ENCODE results near the gene SNW1. TPM values are rescaled to one million over a fixed set of nuclear protein-coding genes. Genes with fewer than 3 reads are reported as not detected.
"Not testable (repeated sequence)": the region's sequence is repeated elsewhere in the genome, so short reads cannot be mapped to it uniquely, and the experiment has no call there.

Gene SNW1
- total RNA-seq, 2 donors from 2014 or later: 45.6 to 46.3 TPM

- 78% methylated on average over 6 of the region's 6 CpGs for WGBS
- Histone ChIP-seq H3K9me3 (no peaks in the 10 kb centered on the region), H3K27me3 (replicated peaks; ENCODE audit: insufficient read depth) (no peaks in the 10 kb centered on the region), H3K4me3 (no peak overlapping the region), H3K27ac (no peak overlapping the region), H3K4me1 (replicated peaks) (no peaks in the 10 kb centered on the region), H3K36me3 (no peaks in the 10 kb centered on the region)
- DNase-seq (ENCODE audit: low spot score): no peak
- no peak for TF ChIP-seq CTCF (IDR thresholded peaks at IDR 0.05)
- no peak for TF ChIP-seq POLR2A (IDR thresholded peaks at IDR 0.05)
- no peak for TF ChIP-seq POLR2AphosphoS5 (IDR thresholded peaks at IDR 0.05)
- intact Hi-C loops (cut with DNase I): no loop called here
Measured at GRCh38 chr14:77790566-77791224, 29.7 kb upstream of the SNW1 start.

- intact Hi-C loops (cut with DNase I): no loop called here
- H3K9me3 ChIP-seq: no peaks in the 10 kb centered on the region
- H3K4me1 ChIP-seq (replicated peaks): no peaks in the 10 kb centered on the region
- no peaks in the 10 kb centered on the region for H3K36me3 ChIP-seq
- no peak for TF ChIP-seq POLR2A (IDR thresholded peaks at IDR 0.05)
- no peak for TF ChIP-seq CTCF (IDR thresholded peaks at IDR 0.05)
- TF ChIP-seq POLR2AphosphoS5 (IDR thresholded peaks at IDR 0.05): no peak
- H3K27ac ChIP-seq: no peak overlapping the region
- H3K27me3 ChIP-seq (replicated peaks; ENCODE audit: insufficient read depth): no peaks in the 10 kb centered on the region
- no peak for DNase-seq (ENCODE audit: low spot score)
- H3K4me3 ChIP-seq: no peak overlapping the region
- 19% methylated on average over 4 of the region's 4 CpGs for WGBS
Measured at GRCh38 chr14:77786148-77786547, 25.2 kb upstream of the SNW1 start.

DNA sequence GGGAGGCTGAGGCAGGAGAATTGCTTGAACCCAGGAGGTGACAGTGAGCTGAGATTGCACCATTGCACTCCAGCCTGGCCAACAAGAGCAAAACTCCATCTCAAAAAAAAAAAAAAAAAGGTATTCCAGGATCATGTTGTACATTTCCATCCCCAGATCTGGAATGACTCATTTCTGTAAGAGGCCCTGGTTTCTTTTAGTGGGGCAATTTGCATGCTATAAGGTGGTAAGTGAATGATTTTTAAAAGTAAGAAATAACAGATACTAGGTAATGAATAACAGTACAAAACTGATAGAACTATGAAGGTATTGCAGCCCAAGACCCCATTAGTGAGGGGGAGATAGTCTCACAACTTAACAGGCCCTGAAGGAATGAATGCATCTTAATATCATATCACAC lies 21.2 kb upstream of the SNW1 start:
- no peak overlapping the region for H3K4me3 ChIP-seq
- no peaks in the 10 kb centered on the region for H3K27me3 ChIP-seq (replicated peaks; ENCODE audit: insufficient read depth)
- TF ChIP-seq POLR2AphosphoS5 (IDR thresholded peaks at IDR 0.05) (no peak), POLR2A (IDR thresholded peaks at IDR 0.05) (no peak), CTCF (IDR thresholded peaks at IDR 0.05) (no peak)
- H3K27ac ChIP-seq: no peak overlapping the region
- H3K36me3 ChIP-seq: no peaks in the 10 kb centered on the region
- H3K4me1 ChIP-seq (replicated peaks): no peaks in the 10 kb centered on the region
- H3K9me3 ChIP-seq: no peaks in the 10 kb centered on the region
- intact Hi-C loops (cut with DNase I): no loop called here
- DNase-seq (ENCODE audit: low spot score): no peak

DNA sequence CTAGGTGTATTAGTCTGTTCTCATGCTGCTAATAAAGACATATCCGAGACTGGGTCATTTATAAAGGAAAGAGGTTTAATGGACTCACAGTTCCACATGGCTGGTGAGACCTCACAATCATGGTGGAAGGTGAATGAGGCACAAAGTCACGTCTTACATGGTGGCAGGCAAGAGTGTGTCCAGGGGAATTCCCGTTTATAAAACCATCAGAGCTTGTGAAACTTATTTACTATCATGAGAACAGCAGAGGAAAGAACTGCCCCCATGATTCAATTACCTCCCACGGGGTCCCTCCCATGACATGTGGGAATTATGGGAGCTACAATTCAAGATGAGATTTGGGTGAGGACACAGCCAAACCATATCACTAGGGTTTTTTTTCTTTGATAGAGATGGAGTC lies 13.0 kb upstream of the SNW1 start:
- H3K4me3 ChIP-seq; DNase-seq (ENCODE audit: low spot score); H3K36me3 ChIP-seq; H3K27me3 ChIP-seq (replicated peaks; ENCODE audit: insufficient read depth); H3K4me1 ChIP-seq (replicated peaks); H3K9me3 ChIP-seq; intact Hi-C loops (cut with DNase I); H3K27ac ChIP-seq: not testable (repeated sequence)
- 76% methylated on average over 4 of the region's 4 CpGs for WGBS

DNA sequence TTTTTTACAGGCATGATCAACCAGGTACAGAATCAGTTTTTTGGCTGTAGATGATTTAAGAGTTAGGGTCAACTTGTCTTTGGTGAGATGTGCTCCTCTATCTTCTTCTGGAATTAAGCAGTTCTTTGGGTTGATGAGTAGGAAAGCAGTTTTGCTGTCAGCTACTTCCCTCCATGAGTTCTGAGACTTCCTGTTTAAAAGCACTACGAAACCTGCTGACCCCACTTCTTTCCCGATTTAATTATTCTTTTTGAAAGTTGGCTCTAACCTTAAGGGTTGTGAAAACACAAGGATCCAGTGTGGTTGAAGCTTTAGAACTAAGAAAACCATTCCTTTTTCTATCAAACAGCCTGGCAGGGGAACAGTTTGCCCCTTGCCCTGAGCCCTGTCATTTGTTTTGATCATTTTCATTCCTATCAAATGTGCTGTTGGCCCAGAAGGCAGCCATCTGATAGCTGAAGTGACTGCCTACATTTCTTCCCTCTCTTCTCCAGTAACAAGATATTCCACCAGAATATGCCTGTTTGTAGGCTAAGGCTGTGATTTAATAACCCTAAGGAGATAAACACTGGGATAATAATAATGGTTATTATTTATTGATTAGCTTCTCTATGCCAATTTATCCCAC lies 7.6 kb upstream of the SNW1 start:
- H3K27me3 ChIP-seq (replicated peaks; ENCODE audit: insufficient read depth); H3K36me3 ChIP-seq; intact Hi-C loops (cut with DNase I); H3K9me3 ChIP-seq; DNase-seq (ENCODE audit: low spot score); H3K4me3 ChIP-seq; H3K4me1 ChIP-seq (replicated peaks); H3K27ac ChIP-seq: not testable (repeated sequence)
- 70% methylated on average over 2 of the region's 2 CpGs for WGBS

DNA sequence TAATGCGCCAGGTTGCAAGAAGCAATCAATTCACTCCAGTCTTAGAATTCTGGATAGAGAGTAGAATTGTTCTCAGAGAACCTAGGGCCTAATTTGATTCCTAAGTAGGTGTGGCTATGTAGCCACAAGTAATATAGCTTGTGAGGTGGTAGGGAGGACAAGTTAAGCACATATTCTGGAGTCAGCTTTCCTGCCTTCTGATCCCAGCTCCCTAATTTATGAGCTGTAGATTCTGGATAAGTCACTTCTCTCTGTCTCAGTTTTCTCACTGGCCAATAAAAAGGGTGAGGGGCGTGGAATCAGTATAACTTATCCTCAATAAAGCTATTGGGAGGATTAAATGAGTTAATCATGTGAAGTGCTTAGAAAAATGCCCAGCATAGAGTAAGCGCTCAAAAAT lies 3.0 kb upstream of the SNW1 start:
- TF ChIP-seq POLR2AphosphoS5 (IDR thresholded peaks at IDR 0.05) (no peak), POLR2A (IDR thresholded peaks at IDR 0.05) (no peak), CTCF (IDR thresholded peaks at IDR 0.05) (no peak)
- no peak for DNase-seq (ENCODE audit: low spot score)
- 78% methylated on average over 3 of the region's 3 CpGs for WGBS
- no peaks in the 10 kb centered on the region for H3K27me3 ChIP-seq (replicated peaks; ENCODE audit: insufficient read depth)
- H3K27ac ChIP-seq: no peak overlapping the region
- no peaks in the 10 kb centered on the region for H3K36me3 ChIP-seq
- H3K4me1 ChIP-seq (replicated peaks): no peaks in the 10 kb centered on the region
- H3K4me3 ChIP-seq: no peak overlapping the region
- no peaks in the 10 kb centered on the region for H3K9me3 ChIP-seq
- intact Hi-C loops (cut with DNase I): no loop called here
